GM08714 (cell line): ENCODE measurements around the gene NUDT13.
"Not testable (repeated sequence)": the region's sequence is repeated elsewhere in the genome, so short reads cannot be mapped to it uniquely, and the experiment has no call there.

ENCODE experiments used
- H3K4me3 ChIP-seq: fragments of 200-500 bp; sonication (Bioruptor generic); 2 replicates; pipeline ENCODE4 v1.5.1; 2014; ENCODE audit warnings: mild to moderate bottlenecking, low read length, inconsistent platforms
- ZNF274 ChIP-seq: IDR thresholded peaks from 2 replicates; pipeline ENCODE4 v1.6.1; 2012; ENCODE audit warnings: mild to moderate bottlenecking, low read depth, low read length

The NUDT13 gene

GRCh38 chr10:73094986-73095480 lies 15.2 kb upstream of the NUDT13 start:
- no peak for TF ChIP-seq ZNF274
- peak overlapping the region; percentile 72 for H3K4me3 ChIP-seq

- peak overlapping the region; percentile 72 for H3K4me3 ChIP-seq
- no peak for TF ChIP-seq ZNF274
Measured at GRCh38 chr10:73095481-73096021, 14.7 kb upstream of the NUDT13 start.

GRCh38 chr10:73096041-73096448 lies 14.2 kb upstream of the NUDT13 start:
- H3K4me3 ChIP-seq, result peak overlapping the region; percentile 72
- TF ChIP-seq ZNF274, result no peak

- H3K4me3 ChIP-seq, result peak within 1 kb of the TSS; percentile 72
- TF ChIP-seq ZNF274, result no peak
Measured at GRCh38 chr10:73096449-73097304, 13.6 kb upstream of the NUDT13 start, which contains the start of gene P4HA1. Gene P4HA1 (minus strand): TSS chr10:73096866. CDS start chr10:73074883, 21,983 bp downstream.

GRCh38 chr10:73097305-73097670 lies 13.0 kb upstream of the NUDT13 start:
- H3K4me3 ChIP-seq, result peak overlapping the region; percentile 72; the same call in 1 of the 2 replicates
- no peak for TF ChIP-seq ZNF274

- no peak overlapping the region for H3K4me3 ChIP-seq
- TF ChIP-seq ZNF274, result no peak
Measured at GRCh38 chr10:73099141-73099540, 11.1 kb upstream of the NUDT13 start.

GRCh38 chr10:73106301-73106700 lies 4.0 kb upstream of the NUDT13 start:
- no peak overlapping the region for H3K4me3 ChIP-seq
- no peak for TF ChIP-seq ZNF274

- H3K4me3 ChIP-seq, result not testable (repeated sequence)
Measured at GRCh38 chr10:73109248-73109652, 1.0 kb upstream of the NUDT13 start.

- not testable (repeated sequence) for H3K4me3 ChIP-seq
Measured at GRCh38 chr10:73112032-73112431, 1.8 kb downstream of the NUDT13 start.

GRCh38 chr10:73113551-73113950 lies 3.3 kb downstream of the NUDT13 start:
- TF ChIP-seq ZNF274, result no peak

GRCh38 chr10:73116017-73116416 lies 5.8 kb downstream of the NUDT13 start:
- no peak for TF ChIP-seq ZNF274
- H3K4me3 ChIP-seq, result no peak overlapping the region

More at GRCh38 chr10:73113551-73113950, 3.3 kb downstream of the NUDT13 start:
- no peak overlapping the region for H3K4me3 ChIP-seq

- H3K4me3 ChIP-seq, result peak overlapping the region; percentile 30; the same call in 1 of the 2 replicates
- TF ChIP-seq ZNF274, result no peak
Measured at GRCh38 chr10:73117976-73118743, 7.9 kb downstream of the NUDT13 start.

- TF ChIP-seq ZNF274, result no peak
- no peak overlapping the region for H3K4me3 ChIP-seq
Measured at GRCh38 chr10:73119457-73119856, 9.2 kb downstream of the NUDT13 start.

GRCh38 chr10:73119952-73120351 lies 9.7 kb downstream of the NUDT13 start:
- no peak overlapping the region for H3K4me3 ChIP-seq
- TF ChIP-seq ZNF274, result no peak

- H3K4me3 ChIP-seq, result no peak overlapping the region
- no peak for TF ChIP-seq ZNF274
Measured at GRCh38 chr10:73126343-73126742, 16.1 kb downstream of the NUDT13 start.
